GM12878 (cell line): ENCODE measurements around the gene HVCN1.

Experiments
- CHD2 ChIP-seq: IDR thresholded peaks from 2 replicates; pipeline ENCODE4 v1.6.1; 2011; ENCODE audit warnings: low read depth, low read length, improper control_type of control experiment, borderline replicate concordance
- CTCF ChIP-seq, 3 experiments: IDR thresholded peaks in 2 of 3; conservative IDR thresholded peaks in 1 of 3; 2 replicates each; pipeline ENCODE4 v1.5.1; 2011; ENCODE audit warnings: low read depth in 3 of 3, low read length in 3 of 3, mild to moderate bottlenecking in 3 of 3, control low read depth in 2 of 3, moderate library complexity in 2 of 3, inconsistent platforms in 1 of 3, mixed read lengths in 1 of 3; ENCODE audit not compliant: control insufficient read depth in 2 of 3, insufficient read depth in 1 of 3; ENCODE audit errors: extremely low read depth in 1 of 3
- EZH2 ChIP-seq: IDR thresholded peaks from 2 replicates; pipeline ENCODE4 v1.6.1; 2012; ENCODE audit warnings: low read depth, mild to moderate bottlenecking, control low read depth, inconsistent platforms, low read length, borderline replicate concordance; ENCODE audit not compliant: control insufficient read depth
- TF ChIP-seq, protein P1 (sequence below): fragments of 450-650 bp; formaldehyde crosslinking; IDR thresholded peaks from 2 replicates; pipeline ENCODE4 v1.4.0; 2022; ENCODE audit warnings: mild to moderate bottlenecking, moderate library complexity

DNA sequence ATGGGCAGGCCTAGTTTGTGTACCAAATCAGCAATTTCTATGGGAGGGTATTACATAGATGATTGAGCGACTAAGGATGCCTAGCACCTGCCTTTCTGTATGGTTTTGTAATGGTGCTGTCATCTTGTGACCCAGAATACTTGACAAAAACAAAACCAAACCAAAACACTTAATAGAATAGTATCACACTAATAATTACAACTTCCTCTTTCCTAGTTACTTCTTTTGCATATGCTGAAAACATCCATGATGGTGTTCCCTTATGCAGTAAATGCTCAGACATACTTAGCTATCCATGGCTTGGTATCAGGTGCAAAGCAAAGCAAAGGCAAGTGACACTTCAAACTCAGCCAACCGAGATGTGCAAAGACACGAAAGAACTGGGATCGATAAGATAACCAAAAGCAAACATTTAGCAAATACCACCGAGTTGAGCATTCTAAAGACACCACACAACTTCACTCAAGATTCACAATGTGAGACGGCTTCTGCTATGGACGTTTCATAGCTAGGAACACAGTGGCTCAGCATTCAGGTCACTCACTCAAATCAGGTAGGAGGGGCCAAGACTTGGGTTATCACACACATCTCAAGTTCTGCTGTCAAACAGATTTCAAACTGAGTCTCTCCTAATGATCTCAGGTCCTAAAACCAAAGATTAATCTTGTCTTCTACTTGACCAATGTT is 29.4 kb upstream of the HVCN1 start:
- TF ChIP-seq, protein P1, sequence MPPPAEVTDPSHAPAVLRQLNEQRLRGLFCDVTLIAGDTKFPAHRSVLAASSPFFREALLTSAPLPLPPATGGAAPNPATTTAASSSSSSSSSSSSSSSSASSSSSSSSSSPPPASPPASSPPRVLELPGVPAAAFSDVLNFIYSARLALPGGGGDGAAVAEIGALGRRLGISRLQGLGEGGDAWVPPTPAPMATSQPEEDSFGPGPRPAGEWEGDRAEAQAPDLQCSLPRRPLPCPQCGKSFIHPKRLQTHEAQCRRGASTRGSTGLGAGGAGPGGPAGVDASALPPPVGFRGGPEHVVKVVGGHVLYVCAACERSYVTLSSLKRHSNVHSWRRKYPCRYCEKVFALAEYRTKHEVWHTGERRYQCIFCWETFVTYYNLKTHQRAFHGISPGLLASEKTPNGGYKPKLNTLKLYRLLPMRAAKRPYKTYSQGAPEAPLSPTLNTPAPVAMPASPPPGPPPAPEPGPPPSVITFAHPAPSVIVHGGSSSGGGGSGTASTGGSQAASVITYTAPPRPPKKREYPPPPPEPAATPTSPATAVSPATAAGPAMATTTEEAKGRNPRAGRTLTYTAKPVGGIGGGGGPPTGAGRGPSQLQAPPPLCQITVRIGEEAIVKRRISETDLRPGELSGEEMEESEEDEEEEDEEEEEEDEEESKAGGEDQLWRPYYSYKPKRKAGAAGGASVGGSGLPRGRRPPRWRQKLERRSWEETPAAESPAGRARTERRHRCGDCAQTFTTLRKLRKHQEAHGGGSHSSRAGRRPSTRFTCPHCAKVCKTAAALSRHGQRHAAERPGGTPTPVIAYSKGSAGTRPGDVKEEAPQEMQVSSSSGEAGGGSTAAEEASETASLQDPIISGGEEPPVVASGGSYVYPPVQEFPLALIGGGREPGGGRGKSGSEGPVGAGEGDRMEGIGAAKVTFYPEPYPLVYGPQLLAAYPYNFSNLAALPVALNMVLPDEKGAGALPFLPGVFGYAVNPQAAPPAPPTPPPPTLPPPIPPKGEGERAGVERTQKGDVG (CRISPR knock-in tag): no peak
- TF ChIP-seq EZH2 (no peak), CHD2 (no peak), CTCF (IDR thresholded peaks at IDR 0.05 in 2 of 3, conservative IDR thresholded peaks at IDR 0.05 in 1 of 3; ENCODE audit: control insufficient read depth in 2 of 3, extremely low read depth in 1 of 3, insufficient read depth in 1 of 3, low read depth in 3 of 3, low read length in 3 of 3) (no peak)
